ENCODE results near the gene ASTN2. TPM values are rescaled to one million over a fixed set of nuclear protein-coding genes. Genes with fewer than 3 reads are reported as not detected.

ASTN2 gene
- total and polyA plus RNA-seq, 9 donors, result 1.8 to 6.4 (median 3.2) TPM

GRCh38 chr9:116910201-116910600, 504.7 kb downstream of the ASTN2 start:
- TF ChIP-seq EP300 (IDR thresholded peaks at IDR 0.05) (no peak), CTCF (IDR thresholded peaks at IDR 0.05) (no peak), POLR2A (IDR thresholded peaks at IDR 0.05) (no peak)

GRCh38 chr9:116907989-116908388, 506.9 kb downstream of the ASTN2 start:
- no peaks in the 10 kb centered on the region for H3K4me1 ChIP-seq (ENCODE audit: insufficient read depth)
- TF ChIP-seq POLR2A (IDR thresholded peaks at IDR 0.05) (no peak), EP300 (IDR thresholded peaks at IDR 0.05) (no peak), CTCF (IDR thresholded peaks at IDR 0.05) (no peak)
- no peak for DNase-seq
- 89 to 90% (median 89%) methylated on average over 3 of the region's 3 CpGs for WGBS, 3 donors
- H3K36me3 ChIP-seq, result no peaks in the 10 kb centered on the region
- no peak overlapping the region for H3K27ac ChIP-seq
- no peaks in the 10 kb centered on the region for H3K27me3 ChIP-seq
- no peak overlapping the region for H3K4me3 ChIP-seq
- H3K9me3 ChIP-seq, result no peaks in the 10 kb centered on the region
- intact Hi-C loops (cut with DNase I), result no loop called here

More at GRCh38 chr9:116910201-116910600, 504.7 kb downstream of the ASTN2 start:
- H3K27me3 ChIP-seq, result no peaks in the 10 kb centered on the region
- intact Hi-C loops (cut with DNase I), result no loop called here
- WGBS, 3 donors, result 80 to 86% (median 81%) methylated on average over 10 of the region's 10 CpGs
- H3K4me3 ChIP-seq, result no peak overlapping the region
- H3K36me3 ChIP-seq, result no peaks in the 10 kb centered on the region
- no peak overlapping the region for H3K27ac ChIP-seq
- DNase-seq, result no peak
- no peaks in the 10 kb centered on the region for H3K9me3 ChIP-seq
- H3K4me1 ChIP-seq (ENCODE audit: insufficient read depth), result no peaks in the 10 kb centered on the region

- Histone ChIP-seq H3K36me3 (no peaks in the 10 kb centered on the region), H3K9me3 (no peaks in the 10 kb centered on the region), H3K4me1 (ENCODE audit: insufficient read depth) (no peaks in the 10 kb centered on the region), H3K27me3 (no peaks in the 10 kb centered on the region), H3K4me3 (no peak overlapping the region), H3K27ac (no peak overlapping the region)
- no peak for TF ChIP-seq CTCF (IDR thresholded peaks at IDR 0.05)
- TF ChIP-seq EP300 (IDR thresholded peaks at IDR 0.05), result no peak
- TF ChIP-seq POLR2A (IDR thresholded peaks at IDR 0.05), result no peak
- no peak for DNase-seq
- WGBS, 3 donors, result 88 to 91% (median 88%) methylated on average over 10 of the region's 10 CpGs
- intact Hi-C loops (cut with DNase I), result no loop called here
These were observed 509.7 kb downstream of the ASTN2 start for GRCh38 chr9:116905171-116905588.

GRCh38 chr9:116904165-116904564, 510.7 kb downstream of the ASTN2 start:
- H3K36me3 ChIP-seq, result no peaks in the 10 kb centered on the region
- no peak for DNase-seq
- WGBS, 3 donors, result 61 to 78% (median 68%) methylated on average over 3 of the region's 3 CpGs

More at GRCh38 chr9:116904165-116904564, 510.7 kb downstream of the ASTN2 start:
- Histone ChIP-seq H3K4me3 (no peak overlapping the region), H3K27me3 (no peaks in the 10 kb centered on the region), H3K4me1 (ENCODE audit: insufficient read depth) (no peaks in the 10 kb centered on the region), H3K9me3 (no peaks in the 10 kb centered on the region), H3K27ac (no peak overlapping the region)
- TF ChIP-seq EP300 (IDR thresholded peaks at IDR 0.05) (no peak), POLR2A (IDR thresholded peaks at IDR 0.05) (no peak), CTCF (IDR thresholded peaks at IDR 0.05) (no peak)
- intact Hi-C loops (cut with DNase I), result no loop called here
